HCT116 (cell line): ENCODE data around the gene GLMN. TPM values are rescaled to one million over a fixed set of nuclear protein-coding genes. Genes with fewer than 3 reads are reported as not detected.

Experiments
- ATAC-seq: fragments of 200-7000 bp; cut with Tn5 transposase; 2 replicates; pipeline ENCODE4 v1.9.1; 2020; ENCODE audit warnings: mild to moderate bottlenecking, moderate library complexity
- BruUV-seq: library from RNA; stranded (reverse); fragments of 400-500 nt; replicated peaks from 2 replicates; lab custom pipeline; 2021; lab: Mats Ljungman, UMichigan
- CTCF ChIA-PET: fragments of 300-600 bp; sonication (Branson Sonifier 250); formaldehyde crosslinking; loops from one replicate; lab custom pipeline; 2021; ENCODE audit warnings: antibody characterized with exemption; lab: Charles Lee
- POLR2A ChIA-PET: fragments of 300-600, 350-600 bp; sonication (Branson Sonifier 250); formaldehyde crosslinking; loops from one replicate; lab custom pipeline; 2021; ENCODE audit warnings: antibody characterized with exemption; lab: Charles Lee
- RAD21 ChIA-PET, 2 experiments: fragments of 300-600 bp; sonication (Branson Sonifier 250); formaldehyde crosslinking; loops; one replicate each; lab custom pipeline; 2023; ENCODE audit warnings: low total read pairs in 2 of 2; ENCODE audit not compliant: uncharacterized antibody in 2 of 2, unreplicated experiment in 2 of 2, low non-redundant PET in 1 of 2; lab: Charles Lee
- DNase-seq: peaks from one replicate; pipeline ENCODE4 v3.0.0-alpha.2; 2010; ENCODE audit warnings: low read depth, low spot score
- H2AFZ ChIP-seq: fragments of 200-600 bp; shearing (Covaris generic), sonication (generic); 2 replicates; pipeline ENCODE4 v1.6.1; 2017; ENCODE audit warnings: low read depth, mixed run types, mixed read lengths, antibody characterized with exemption, low read length; ENCODE audit not compliant: poor library complexity, severe bottlenecking
- H3K27ac ChIP-seq: 2 replicates; pipeline ENCODE4 v1.5.1; 2012; ENCODE audit warnings: low read depth, low read length
- H3K27me3 ChIP-seq: fragments of 200-600 bp; sonication (generic); 2 replicates; pipeline ENCODE4 v1.6.1; 2016; ENCODE audit warnings: mixed run types, low read length, mixed read lengths; ENCODE audit not compliant: insufficient read depth
- H3K36me3 ChIP-seq, 2 experiments: fragments of 200-500 bp in 1 of 2; fragments of 200-600 bp in 1 of 2; sonication (Bioruptor generic) in 1 of 2; sonication (generic) in 1 of 2; 2 replicates each; pipeline versions ENCODE4 v1.5.1 to v1.6.1; 2014 to 2016; ENCODE audit warnings: low read length in 2 of 2, inconsistent platforms in 1 of 2, mixed read lengths in 1 of 2, mixed run types in 1 of 2; ENCODE audit not compliant: insufficient read depth in 2 of 2, control insufficient read depth in 1 of 2
- H3K4me1 ChIP-seq, 2 experiments: fragments of 200-600 bp in 1 of 2; sonication (generic) in 1 of 2; 2 replicates each; pipeline versions ENCODE4 v1.5.1 to v1.6.1; 2012 to 2017; ENCODE audit warnings: low read length in 2 of 2, inconsistent platforms in 1 of 2, mild to moderate bottlenecking in 1 of 2, mixed read lengths in 1 of 2, mixed run types in 1 of 2, moderate library complexity in 1 of 2; ENCODE audit not compliant: insufficient read depth in 2 of 2, control insufficient read depth in 1 of 2
- H3K4me2 ChIP-seq: fragments of 200-600 bp; sonication (generic); 2 replicates; pipeline ENCODE4 v1.6.1; 2017; ENCODE audit warnings: mixed run types, low read length, mixed read lengths
- H3K4me3 ChIP-seq, 2 experiments: fragments of 200-600 bp in 1 of 2; sonication (generic) in 1 of 2; replicated peaks in 1 of 2; 2 replicates each; pipeline ENCODE4 v1.5.1; 2011 to 2016; ENCODE audit warnings: low read length in 2 of 2, control low read depth in 1 of 2, low read depth in 1 of 2, mild to moderate bottlenecking in 1 of 2, mixed read lengths in 1 of 2, mixed run types in 1 of 2
- H3K79me2 ChIP-seq: fragments of 200-600 bp; sonication (generic); 2 replicates; pipeline ENCODE4 v1.6.1; 2017; ENCODE audit warnings: mild to moderate bottlenecking, mixed run types, low read length, moderate library complexity, mixed read lengths; ENCODE audit not compliant: insufficient read depth
- H3K9ac ChIP-seq: fragments of 200-600 bp; sonication (generic); 2 replicates; pipeline ENCODE4 v1.6.1; 2016; ENCODE audit warnings: low read length, mixed read lengths
- H3K9me2 ChIP-seq: fragments of 200-600 bp; sonication (generic), shearing (Covaris generic); 2 replicates; pipeline ENCODE4 v1.6.1; 2017; ENCODE audit warnings: mixed run types, mild to moderate bottlenecking, moderate library complexity; ENCODE audit not compliant: insufficient read depth
- H3K9me3 ChIP-seq, 2 experiments: fragments of 200-500 bp in 1 of 2; fragments of 200-600 bp in 1 of 2; sonication (Bioruptor generic) in 1 of 2; sonication (generic) in 1 of 2; 2 replicates each; pipeline ENCODE4 v1.6.1; 2014 to 2017; ENCODE audit warnings: low read length in 2 of 2, mixed read lengths in 2 of 2, inconsistent platforms in 1 of 2, low read depth in 1 of 2, mild to moderate bottlenecking in 1 of 2, mixed run types in 1 of 2, moderate library complexity in 1 of 2; ENCODE audit not compliant: control insufficient read depth in 1 of 2, insufficient read depth in 1 of 2
- H4K20me1 ChIP-seq: fragments of 200-600 bp; sonication (generic), shearing (Covaris generic); 2 replicates; pipeline ENCODE4 v1.6.1; 2017; ENCODE audit warnings: mixed run types, mild to moderate bottlenecking, moderate library complexity; ENCODE audit not compliant: insufficient read depth
- CEBPB ChIP-seq: IDR thresholded peaks from 2 replicates; pipeline ENCODE4 v1.6.1; 2012; ENCODE audit warnings: low read depth
- ELF1 ChIP-seq: IDR thresholded peaks from 2 replicates; pipeline ENCODE4 v1.6.1; 2012; ENCODE audit warnings: low read depth, borderline replicate concordance
- EZH2 ChIP-seq: fragments of 200-600 bp; sonication (generic); IDR thresholded peaks from 2 replicates; pipeline ENCODE4 v1.6.1; 2017; ENCODE audit warnings: antibody characterized with exemption, mixed run types
- FOSL1 ChIP-seq: IDR thresholded peaks from 2 replicates; pipeline ENCODE4 v1.6.1; 2012; ENCODE audit warnings: low read depth
- MAX ChIP-seq: IDR thresholded peaks from 2 replicates; pipeline ENCODE4 v1.6.1; 2012
- POLR2A ChIP-seq: IDR thresholded peaks from 2 replicates; pipeline ENCODE4 v1.7.0; 2011; ENCODE audit warnings: borderline replicate concordance; ENCODE audit not compliant: insufficient read depth, insufficient read length; ENCODE audit errors: extremely low read depth
- SIN3A ChIP-seq: IDR thresholded peaks from 2 replicates; pipeline ENCODE4 v1.6.1; 2012; ENCODE audit warnings: low read depth
- SP1 ChIP-seq: IDR thresholded peaks from 2 replicates; pipeline ENCODE4 v1.6.1; 2012; ENCODE audit warnings: low read depth
- SRF ChIP-seq: IDR thresholded peaks from 2 replicates; pipeline ENCODE4 v1.6.1; 2012; ENCODE audit warnings: low read depth
- TCF7L2 ChIP-seq: IDR thresholded peaks from 2 replicates; pipeline ENCODE4 v1.7.0; 2011; ENCODE audit warnings: borderline replicate concordance, inconsistent platforms; ENCODE audit not compliant: insufficient read depth, insufficient read length; ENCODE audit errors: extremely low read depth
- ZNF274 ChIP-seq: fragments of 200-500 bp; sonication (Bioruptor generic); IDR thresholded peaks from 2 replicates; pipeline ENCODE4 v1.6.1; 2014; ENCODE audit warnings: mild to moderate bottlenecking, low read depth, low read length, inconsistent platforms
- intact Hi-C: fragments of 100-400 bp; cut with micrococcal nuclease; formaldehyde crosslinking; loops from 2 replicates; pipeline ENCODE4 v1.10.0; 2022
- total RNA-seq: library from RNA; stranded (reverse); gene quantifications from one replicate; pipeline ENCODE4 v1.2.1, GENCODE V29; 2021; ENCODE audit not compliant: unreplicated experiment

The GLMN gene
- total RNA-seq, 1 experiment from 2014 or later: 10.9 TPM

GRCh38 chr1:92218559-92218958 is 80.2 kb downstream of the GLMN start:
- H3K4me2 ChIP-seq: no peak overlapping the region
- H3K9me3 ChIP-seq: no peaks in the 10 kb centered on the region
- no peaks in the 10 kb centered on the region for H4K20me1 ChIP-seq
- ChIA-PET RAD21 (no interaction called here), CTCF (no interaction called here), POLR2A (no interaction called here)
- H3K9ac ChIP-seq: no peak overlapping the region
- no peaks in the 10 kb centered on the region for H3K27me3 ChIP-seq
- H3K4me1 ChIP-seq: no peaks in the 10 kb centered on the region
- H3K27ac ChIP-seq: no peak overlapping the region
- no peak overlapping the region for H3K4me3 ChIP-seq
- intact Hi-C loops: no loop called here
- H2AFZ ChIP-seq: no peak overlapping the region
- DNase-seq: no peak
- no TSS peak for BruUV-seq
- H3K36me3 ChIP-seq: no peaks in the 10 kb centered on the region
- TF ChIP-seq POLR2A (no peak), ELF1 (no peak), CEBPB (no peak), TCF7L2 (no peak), ZNF274 (no peak), SRF (no peak), EZH2 (no peak), MAX (no peak)
- TF ChIP-seq, all 23 proteins: peak for 0
- ATAC-seq: no peak
- Histone ChIP-seq H3K9me2 (no peaks in the 10 kb centered on the region), H3K79me2 (no peaks in the 10 kb centered on the region)

DNA sequence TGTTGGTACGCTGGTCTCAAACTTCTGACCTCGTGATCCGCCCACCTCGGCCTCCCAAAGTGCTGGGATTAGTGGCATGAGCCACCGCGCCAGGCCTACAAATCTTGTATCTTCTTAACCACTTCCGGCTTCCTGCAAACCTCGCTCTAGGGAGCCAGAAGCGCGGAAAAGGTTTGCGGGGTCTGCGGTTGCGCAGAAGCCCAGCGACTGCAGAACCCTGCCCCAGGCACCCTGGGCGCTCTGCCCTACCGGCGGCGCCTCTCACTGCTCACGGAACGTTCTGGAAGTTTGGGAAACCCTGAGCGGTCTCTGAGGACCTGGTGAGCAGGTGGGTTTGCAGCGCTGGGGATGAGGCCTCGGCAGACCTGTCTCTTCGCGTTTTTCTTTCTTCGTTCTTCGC is 81.1 kb downstream of the GLMN start, which contains the start of gene C1orf146:
C1orf146 (plus strand) TSS at position 195 of the 400 bp plus-strand sequence. CDS start 13,506 bp downstream, outside the sequence.
- no peaks in the 10 kb centered on the region for H3K4me1 ChIP-seq
- DNase-seq: no peak
- H3K4me3 ChIP-seq: no peak within 1 kb of the TSS
- no peak within 1 kb of the TSS for H3K4me2 ChIP-seq
- ATAC-seq: no peak
- TF ChIP-seq FOSL1 (no peak), MAX (no peak), ELF1 (no peak), SIN3A (no peak), SP1 (no peak), SRF (no peak), EZH2 (no peak), ZNF274 (no peak)
- TF ChIP-seq, all 23 proteins: peak for 0
- Histone ChIP-seq H3K9ac (no peak within 1 kb of the TSS), H2AFZ (no peak within 1 kb of the TSS), H3K9me2 (no peaks in the 10 kb centered on the region), H3K9me3 (no peaks in the 10 kb centered on the region), H3K36me3 (no peaks in the 10 kb centered on the region), H3K27me3 (no peaks in the 10 kb centered on the region), H4K20me1 (no peaks in the 10 kb centered on the region), H3K27ac (no peak within 1 kb of the TSS), H3K79me2 (no peaks in the 10 kb centered on the region)
- intact Hi-C loops: no loop called here
- ChIA-PET RAD21 (no interaction called here), POLR2A (no interaction called here), CTCF (no interaction called here)
- no TSS peak for BruUV-seq
